Neutrophil (primary cell): Measurements from ENCODE around the gene SLC35F5.

Source experiments
- H3K27ac ChIP-seq: fragments of 200-600 bp; sonication (generic); 2 replicates; pipeline ENCODE4 v1.5.1; 2016; ENCODE audit warnings: mild to moderate bottlenecking, moderate library complexity
- H3K27me3 ChIP-seq: fragments of 200-600 bp; sonication (generic); 2 replicates; pipeline ENCODE4 v1.6.0; 2016; ENCODE audit warnings: mild to moderate bottlenecking
- H3K36me3 ChIP-seq: fragments of 200-600 bp; sonication (generic); 2 replicates; pipeline ENCODE4 v1.5.1; 2017
- H3K4me1 ChIP-seq, 2 experiments: fragments of 200-600 bp in 1 of 2; sonication (generic) in 1 of 2; 1 replicate in 1 of 2; 2 replicates in 1 of 2; pipeline versions ENCODE4 v1.5.1 to v1.6.1; 2013 to 2016; ENCODE audit warnings: low read depth in 1 of 2, low read length in 1 of 2, mild to moderate bottlenecking in 1 of 2, moderate library complexity in 1 of 2; ENCODE audit not compliant: control insufficient read depth in 1 of 2, insufficient read depth in 1 of 2
- H3K4me3 ChIP-seq, 2 experiments: fragments of 200-600 bp in 1 of 2; sonication (generic) in 1 of 2; 1 replicate in 1 of 2; 2 replicates in 1 of 2; pipeline ENCODE4 v1.5.1; 2013 to 2016; ENCODE audit warnings: low read depth in 1 of 2, low read length in 1 of 2, mild to moderate bottlenecking in 1 of 2, moderate library complexity in 1 of 2
- H3K9me3 ChIP-seq: fragments of 200-600 bp; sonication (generic); 2 replicates; pipeline ENCODE4 v1.5.1; 2016
- TF ChIP-seq, protein P1 (sequence below): fragments of 200-600 bp; sonication (generic); IDR thresholded peaks from 2 replicates; pipeline ENCODE4 v1.5.1; 2016; ENCODE audit warnings: antibody characterized with exemption

The SLC35F5 gene

DNA sequence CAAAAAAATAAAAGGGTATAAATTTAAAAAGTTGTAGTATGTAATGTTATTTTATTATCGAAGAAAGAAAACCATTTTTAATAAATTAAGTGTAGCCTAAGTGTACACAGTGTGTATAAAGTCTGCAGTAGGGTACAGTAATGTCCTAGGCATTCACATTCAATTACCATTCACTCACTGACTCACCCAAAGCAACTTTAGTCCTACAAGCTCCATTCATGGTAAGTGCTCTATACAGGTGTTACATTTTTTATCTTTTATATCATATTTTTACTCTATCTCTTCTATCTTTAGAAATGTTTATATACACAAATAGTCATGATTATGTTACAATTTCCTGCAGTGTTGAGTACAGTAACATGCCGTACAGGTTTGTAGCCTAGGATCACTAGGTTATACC, 69.9 kb downstream of the SLC35F5 start:
- no peaks in the 10 kb centered on the region for H3K4me1 ChIP-seq
- TF ChIP-seq, protein P1, sequence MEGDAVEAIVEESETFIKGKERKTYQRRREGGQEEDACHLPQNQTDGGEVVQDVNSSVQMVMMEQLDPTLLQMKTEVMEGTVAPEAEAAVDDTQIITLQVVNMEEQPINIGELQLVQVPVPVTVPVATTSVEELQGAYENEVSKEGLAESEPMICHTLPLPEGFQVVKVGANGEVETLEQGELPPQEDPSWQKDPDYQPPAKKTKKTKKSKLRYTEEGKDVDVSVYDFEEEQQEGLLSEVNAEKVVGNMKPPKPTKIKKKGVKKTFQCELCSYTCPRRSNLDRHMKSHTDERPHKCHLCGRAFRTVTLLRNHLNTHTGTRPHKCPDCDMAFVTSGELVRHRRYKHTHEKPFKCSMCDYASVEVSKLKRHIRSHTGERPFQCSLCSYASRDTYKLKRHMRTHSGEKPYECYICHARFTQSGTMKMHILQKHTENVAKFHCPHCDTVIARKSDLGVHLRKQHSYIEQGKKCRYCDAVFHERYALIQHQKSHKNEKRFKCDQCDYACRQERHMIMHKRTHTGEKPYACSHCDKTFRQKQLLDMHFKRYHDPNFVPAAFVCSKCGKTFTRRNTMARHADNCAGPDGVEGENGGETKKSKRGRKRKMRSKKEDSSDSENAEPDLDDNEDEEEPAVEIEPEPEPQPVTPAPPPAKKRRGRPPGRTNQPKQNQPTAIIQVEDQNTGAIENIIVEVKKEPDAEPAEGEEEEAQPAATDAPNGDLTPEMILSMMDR: no peak
- H3K9me3 ChIP-seq: no peaks in the 10 kb centered on the region
- H3K27ac ChIP-seq: no peak overlapping the region
- H3K27me3 ChIP-seq: no peaks in the 10 kb centered on the region
- H3K36me3 ChIP-seq: no peaks in the 10 kb centered on the region
- no peak overlapping the region for H3K4me3 ChIP-seq

DNA sequence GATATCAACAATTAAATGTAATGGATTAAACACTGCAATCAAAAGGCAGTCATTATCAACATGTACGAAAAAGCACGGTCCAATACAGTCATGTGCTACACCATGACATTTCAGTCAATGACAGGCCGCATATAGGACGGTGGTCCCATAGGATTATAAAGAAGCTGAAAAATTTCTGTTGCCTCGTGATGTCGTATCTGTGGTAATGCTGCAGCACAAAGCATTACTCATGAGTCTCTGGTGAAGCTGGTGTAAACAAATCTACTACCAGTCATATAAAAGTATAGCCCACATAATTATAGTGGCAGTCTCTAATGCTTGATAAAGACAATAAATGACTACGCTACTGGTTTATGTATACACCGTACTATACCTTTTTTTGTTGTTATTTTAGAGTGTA, 71.0 kb downstream of the SLC35F5 start:
- Histone ChIP-seq H3K27ac (no peak overlapping the region), H3K4me3 (no peak overlapping the region), H3K4me1 (no peaks in the 10 kb centered on the region), H3K27me3 (no peaks in the 10 kb centered on the region), H3K9me3 (no peaks in the 10 kb centered on the region), H3K36me3 (no peaks in the 10 kb centered on the region)
- TF ChIP-seq, protein P1: no peak

DNA sequence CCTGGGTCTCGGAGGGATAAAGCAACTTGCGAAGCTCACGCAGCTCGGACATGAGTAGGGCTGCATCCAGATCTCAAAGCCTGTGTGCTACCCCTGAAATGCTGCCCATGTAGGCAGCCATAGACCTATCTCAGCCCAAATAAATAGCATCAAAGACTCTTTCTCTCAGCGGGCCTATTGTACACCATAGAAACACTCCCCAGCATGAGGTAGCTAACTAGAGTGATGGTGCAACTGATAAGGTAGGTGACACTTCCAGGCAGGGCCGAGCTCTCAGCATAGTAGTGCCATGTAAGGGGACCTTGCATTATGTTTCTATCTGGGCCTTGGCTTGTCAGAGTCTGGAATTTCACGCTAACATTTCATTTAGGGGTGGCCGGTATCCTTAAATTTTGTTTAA, 77.0 kb downstream of the SLC35F5 start:
- no peaks in the 10 kb centered on the region for H3K9me3 ChIP-seq
- H3K4me1 ChIP-seq: no peaks in the 10 kb centered on the region
- TF ChIP-seq, protein P1: no peak
- H3K4me3 ChIP-seq: no peak overlapping the region
- no peaks in the 10 kb centered on the region for H3K27me3 ChIP-seq
- no peak overlapping the region for H3K27ac ChIP-seq
- H3K36me3 ChIP-seq: no peaks in the 10 kb centered on the region

DNA sequence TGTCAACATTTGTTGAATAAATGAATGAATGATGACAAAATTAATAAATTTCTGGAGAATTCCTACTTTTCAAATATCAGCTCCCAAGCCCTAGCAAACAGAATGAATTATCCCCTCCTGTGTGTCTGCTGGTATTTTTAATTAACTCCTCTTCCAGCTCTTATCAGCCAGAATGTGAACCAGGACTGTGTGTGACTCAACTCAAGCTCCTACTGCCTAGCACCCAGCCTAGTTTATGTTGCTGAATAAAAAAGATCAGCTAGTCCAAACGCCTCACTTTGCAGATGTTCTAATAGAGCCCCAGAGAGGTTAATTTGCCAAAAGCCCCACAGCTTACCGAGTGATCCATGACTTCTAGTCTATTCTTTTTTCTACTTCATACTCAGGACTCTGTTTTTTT, 79.1 kb downstream of the SLC35F5 start:
- TF ChIP-seq, protein P1: no peak
- Histone ChIP-seq H3K4me3 (no peak overlapping the region), H3K9me3 (no peaks in the 10 kb centered on the region), H3K36me3 (no peaks in the 10 kb centered on the region), H3K4me1 (no peaks in the 10 kb centered on the region), H3K27me3 (no peaks in the 10 kb centered on the region), H3K27ac (no peak overlapping the region)

DNA sequence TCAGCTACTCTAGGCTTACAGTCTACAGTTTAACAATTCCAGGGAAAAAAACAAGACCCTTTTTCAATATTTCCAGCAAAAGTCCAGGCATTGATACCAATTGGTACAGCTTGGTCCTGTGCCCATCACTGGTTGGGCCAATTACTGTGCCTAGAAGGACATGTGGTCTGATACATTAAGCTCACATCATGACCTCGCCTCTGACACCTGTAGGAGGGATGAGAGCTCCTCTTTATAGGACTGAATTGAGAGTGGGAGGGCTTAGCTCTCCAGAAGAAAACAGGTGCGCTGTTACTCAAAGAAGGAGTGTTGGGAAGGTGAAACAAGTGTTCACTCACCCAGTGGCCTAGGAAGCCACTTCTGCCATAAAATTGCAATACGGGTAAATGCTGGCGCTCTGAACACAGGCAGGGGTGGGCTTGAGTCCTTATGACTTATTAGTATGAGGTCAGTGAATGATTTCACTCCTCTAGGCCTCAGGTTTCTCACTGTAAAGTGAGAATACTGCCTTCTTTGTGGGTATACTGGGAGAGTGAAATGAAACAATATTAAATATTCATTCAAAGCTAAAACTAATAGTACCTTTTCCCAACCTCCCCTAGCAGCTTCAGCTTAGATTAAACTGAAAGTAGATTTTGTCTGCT, 79.7 kb downstream of the SLC35F5 start:
- H3K4me1 ChIP-seq: no peaks in the 10 kb centered on the region
- TF ChIP-seq, protein P1: no peak
- no peak overlapping the region for H3K27ac ChIP-seq
- no peak overlapping the region for H3K4me3 ChIP-seq
- no peaks in the 10 kb centered on the region for H3K27me3 ChIP-seq
- H3K36me3 ChIP-seq: no peaks in the 10 kb centered on the region
- H3K9me3 ChIP-seq: no peaks in the 10 kb centered on the region

DNA sequence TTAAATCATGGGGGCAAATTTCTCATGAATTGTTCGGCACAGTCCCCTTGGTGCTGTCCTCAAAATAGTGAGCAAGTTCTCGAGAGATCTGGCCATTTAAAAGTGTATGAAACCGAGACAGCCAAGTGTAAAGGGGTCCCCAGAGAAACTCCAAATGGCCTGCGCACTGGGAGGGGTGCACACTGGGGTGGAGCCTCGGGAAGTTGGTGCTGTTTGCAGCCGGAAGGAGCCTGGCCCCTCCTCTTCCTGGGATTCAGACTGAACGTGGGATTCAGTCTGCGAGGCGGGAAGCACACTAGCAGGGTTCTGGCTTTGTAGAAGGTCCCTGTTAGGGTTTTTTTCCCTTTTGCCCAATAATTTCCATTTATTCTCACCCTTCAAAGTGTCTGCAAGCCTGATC, 80.6 kb downstream of the SLC35F5 start:
- Histone ChIP-seq H3K27me3 (no peaks in the 10 kb centered on the region), H3K27ac (no peak overlapping the region), H3K36me3 (no peaks in the 10 kb centered on the region), H3K4me1 (no peaks in the 10 kb centered on the region), H3K9me3 (no peaks in the 10 kb centered on the region), H3K4me3 (no peak overlapping the region)
- TF ChIP-seq, protein P1: no peak
